HG02623 (cell line): ENCODE results near the gene TMSB10.
"Not testable (repeated sequence)": the region's sequence is repeated elsewhere in the genome, so short reads cannot be mapped to it uniquely, and the experiment has no call there.

ENCODE experiments used
- ATAC-seq: cut with Tn5 transposase; IDR thresholded peaks from one replicate; pipeline ENCODE4 v1.9.1; 2021; ENCODE audit warnings: moderate library complexity; ENCODE audit not compliant: unreplicated experiment

TMSB10 gene

DNA sequence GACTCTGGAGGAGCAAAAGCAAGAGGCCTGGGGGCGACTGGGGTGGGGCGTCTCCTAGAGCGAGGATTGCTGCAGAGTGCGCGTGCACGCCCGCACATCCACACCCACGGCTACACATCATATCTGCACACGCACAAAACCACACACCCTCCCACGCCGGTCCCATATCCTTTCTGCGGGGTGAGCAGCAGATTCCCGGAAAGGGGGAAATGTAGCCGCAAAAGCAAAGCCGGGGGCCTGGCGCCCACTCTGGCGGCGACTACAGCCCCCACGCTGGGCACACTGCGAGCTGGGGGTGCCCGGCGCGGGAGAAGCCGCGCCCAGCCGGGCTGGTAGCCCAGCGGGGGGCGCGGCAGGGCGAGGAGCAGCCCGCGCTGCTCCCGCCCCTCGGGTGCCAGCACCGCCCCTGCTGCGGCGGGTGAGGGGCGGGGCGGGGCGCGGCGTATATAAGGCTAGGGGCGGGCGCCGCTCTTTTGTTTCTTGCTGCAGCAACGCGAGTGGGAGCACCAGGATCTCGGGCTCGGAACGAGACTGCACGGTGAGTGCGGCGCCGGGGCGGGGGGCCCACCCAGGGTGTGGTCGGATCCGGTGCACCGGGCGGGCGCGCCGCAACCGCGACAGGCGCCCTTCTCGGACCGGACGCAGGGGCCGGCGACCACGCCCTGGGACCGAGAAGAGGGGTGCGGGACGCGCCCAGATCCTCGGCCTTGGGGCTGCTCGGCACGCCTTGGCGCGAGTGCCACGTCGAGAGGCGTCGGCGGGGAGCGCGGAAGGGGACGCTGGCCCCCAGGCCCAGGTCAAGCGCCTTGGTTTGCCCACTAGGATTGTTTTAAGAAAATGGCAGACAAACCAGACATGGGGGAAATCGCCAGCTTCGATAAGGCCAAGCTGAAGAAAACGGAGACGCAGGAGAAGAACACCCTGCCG lies at the start of gene TMSB10:
TSS of gene TMSB10 (plus strand) at position 476 of the 927 bp plus-strand sequence.
- ATAC-seq: peak; percentile 47

DNA sequence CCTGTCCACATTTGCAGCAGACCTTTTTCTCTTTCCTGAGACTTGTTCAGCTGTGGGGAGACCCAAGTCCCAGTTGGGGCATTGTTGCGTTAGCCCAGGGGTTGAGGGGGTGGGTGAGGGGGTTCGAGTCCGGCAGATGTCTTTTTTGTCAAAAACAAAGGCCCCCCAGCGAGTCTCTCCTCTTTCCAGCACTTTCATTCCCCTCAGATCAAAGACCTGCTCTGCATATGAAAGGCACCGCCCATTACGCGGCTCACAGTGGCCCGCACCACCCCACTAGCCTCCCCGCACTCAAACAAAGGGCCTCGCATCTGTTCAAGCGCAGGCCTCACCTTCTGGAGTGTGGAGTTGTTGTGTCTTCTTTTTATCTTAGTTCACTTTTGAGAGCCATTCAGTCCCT lies 49.7 kb upstream of the TMSB10 start:
- ATAC-seq: no peak

- no peak for ATAC-seq
Observed at GRCh38 chr2:84856787-84857186, 48.7 kb upstream of the TMSB10 start.

GRCh38 chr2:84857566-84857965 lies 47.9 kb upstream of the TMSB10 start:
- ATAC-seq: no peak

DNA sequence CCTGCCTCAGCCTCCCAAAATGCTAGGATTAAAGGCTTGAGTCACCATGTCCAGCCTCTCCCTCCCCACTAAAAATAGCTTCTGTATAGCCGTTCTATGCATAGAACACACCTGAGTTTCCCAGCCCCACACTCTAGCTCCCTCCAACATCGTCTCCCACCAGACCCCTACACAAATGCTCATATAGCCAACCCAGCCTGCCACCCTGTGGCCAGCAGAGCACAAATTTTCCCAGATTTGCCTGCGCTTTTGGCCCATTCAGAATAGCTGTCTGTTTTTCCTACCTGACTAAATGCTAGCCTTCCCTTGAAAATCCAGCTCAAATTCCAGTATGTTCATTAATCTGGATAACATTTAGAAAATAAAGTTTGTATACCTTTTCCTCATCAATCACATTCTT lies 47.3 kb upstream of the TMSB10 start:
- ATAC-seq: no peak

GRCh38 chr2:84858937-84859336 lies 46.5 kb upstream of the TMSB10 start:
- no peak for ATAC-seq

DNA sequence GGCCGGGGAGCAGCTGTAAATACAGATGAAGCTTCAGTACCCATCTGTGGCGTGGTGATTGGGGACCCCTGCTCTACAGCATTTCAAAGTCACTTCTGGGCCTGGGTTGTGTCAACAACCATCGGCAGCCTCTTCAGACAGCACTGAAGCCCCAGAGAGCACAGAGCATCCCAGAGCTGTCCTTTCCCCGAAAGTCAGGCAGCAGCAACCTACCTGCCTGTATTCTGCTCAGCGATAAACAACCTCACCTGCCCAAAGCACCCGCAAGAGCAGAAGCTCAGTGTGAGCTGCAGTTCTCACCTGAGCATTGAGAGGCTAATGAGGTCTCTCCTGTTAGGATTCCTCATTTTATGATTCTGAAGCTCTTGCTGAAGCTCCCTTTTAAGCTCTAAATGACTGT lies 43.9 kb upstream of the TMSB10 start:
- no peak for ATAC-seq

DNA sequence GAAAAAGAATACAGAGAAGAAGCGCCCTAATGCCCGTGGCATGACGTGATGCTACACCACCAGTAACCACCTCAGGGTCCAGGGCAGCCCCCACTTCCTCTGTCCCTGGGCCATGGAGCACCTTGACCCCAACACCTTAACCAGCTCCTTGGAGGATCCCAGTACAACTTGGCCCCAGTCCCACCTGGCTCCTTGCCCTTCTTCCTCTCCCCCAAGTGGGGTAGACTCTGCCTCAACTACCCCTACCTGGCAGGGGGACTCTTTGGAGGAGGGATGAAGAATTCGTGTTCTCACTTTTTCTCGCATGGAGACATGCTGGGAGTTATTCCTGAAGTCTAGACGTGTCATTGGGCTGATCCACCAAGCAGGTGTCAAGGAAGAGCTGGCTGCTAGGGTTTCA lies 43.5 kb upstream of the TMSB10 start:
- no peak for ATAC-seq

GRCh38 chr2:84865181-84865783 lies 40.2 kb upstream of the TMSB10 start:
- ATAC-seq: peak; percentile 61

- no peak for ATAC-seq
Observed at GRCh38 chr2:84866122-84866521, 39.3 kb upstream of the TMSB10 start.

DNA sequence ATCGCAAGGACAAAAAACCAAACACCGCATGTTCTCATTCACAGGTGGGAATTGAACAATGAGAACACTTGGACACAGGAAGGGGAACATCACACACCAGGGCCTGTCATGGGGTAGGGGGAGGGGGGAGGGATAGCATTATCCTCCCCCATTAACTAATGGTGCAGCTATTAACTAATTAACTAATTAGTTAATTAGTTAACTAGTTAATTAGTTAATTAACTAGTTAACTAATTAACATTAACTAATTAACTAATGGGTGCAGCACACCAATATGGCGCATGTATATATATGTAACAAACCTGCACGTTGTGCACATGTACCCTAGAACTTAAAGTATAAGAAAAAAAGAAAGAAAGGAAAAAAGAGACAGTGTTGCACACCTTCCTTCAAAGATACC lies 37.1 kb upstream of the TMSB10 start:
- not testable (repeated sequence) for ATAC-seq

GRCh38 chr2:84870306-84870705 lies 35.1 kb upstream of the TMSB10 start:
- ATAC-seq: no peak

- ATAC-seq: not testable (repeated sequence)
Observed at GRCh38 chr2:84872691-84873090, 32.8 kb upstream of the TMSB10 start.

DNA sequence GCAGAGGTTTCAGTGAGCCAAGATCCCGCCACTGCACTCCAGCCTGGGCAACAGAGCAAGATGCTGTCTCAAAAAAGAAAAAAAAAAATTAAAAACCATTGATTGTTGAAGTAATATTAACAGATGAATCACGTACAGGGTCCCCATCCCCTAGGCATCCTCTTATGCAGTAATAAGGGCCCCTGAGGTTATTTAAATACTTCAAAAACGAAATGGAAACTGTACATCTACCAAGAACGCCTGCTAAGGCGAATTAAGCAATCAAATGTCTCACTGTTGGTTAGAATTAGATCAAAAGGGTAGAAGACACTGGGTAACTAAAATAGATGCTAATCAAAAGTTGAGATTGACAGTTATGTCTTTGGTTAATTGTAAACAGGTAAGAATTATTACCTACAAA lies 32.1 kb upstream of the TMSB10 start:
- ATAC-seq: no peak

GRCh38 chr2:84874381-84875212 lies 30.9 kb upstream of the TMSB10 start:
- no peak for ATAC-seq

DNA sequence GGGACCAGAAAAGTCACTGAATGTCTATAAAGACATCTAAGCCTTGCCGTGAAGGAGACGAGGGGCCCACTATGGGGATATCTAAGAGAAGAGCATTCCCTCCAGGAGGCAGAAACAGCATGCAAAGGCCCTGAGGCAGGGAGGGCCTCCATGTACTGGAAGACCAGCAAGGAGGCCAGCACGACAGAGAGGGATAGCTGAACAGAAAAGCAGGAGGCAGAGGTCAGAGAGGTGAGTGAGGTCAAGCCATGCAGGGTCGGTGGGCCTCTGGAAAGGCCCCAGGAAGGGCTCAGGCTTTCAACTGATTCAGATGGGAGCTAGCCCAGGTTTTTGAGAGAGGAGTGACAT lies 30.3 kb upstream of the TMSB10 start:
- no peak for ATAC-seq

DNA sequence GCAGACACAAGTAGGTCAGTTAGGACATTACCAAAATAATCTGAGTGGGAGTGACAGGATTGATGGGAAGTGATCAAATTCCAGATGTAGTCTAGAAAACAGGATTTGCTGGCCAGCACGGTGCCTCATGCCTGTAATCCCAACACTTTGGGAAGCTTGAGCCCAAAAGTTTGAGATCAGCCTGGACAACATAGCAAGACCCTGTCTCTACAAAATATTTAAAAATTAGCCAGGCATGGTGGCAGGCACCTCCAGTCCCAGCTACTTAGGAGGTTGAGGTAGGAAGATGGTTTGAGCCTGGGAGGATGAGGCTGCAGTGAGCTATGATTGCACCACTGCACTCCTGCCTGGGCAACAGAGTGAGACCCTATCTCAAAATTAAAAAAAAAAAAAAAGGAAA lies 29.8 kb upstream of the TMSB10 start:
- not testable (repeated sequence) for ATAC-seq

- no peak for ATAC-seq
Observed at GRCh38 chr2:84876369-84876768, 29.1 kb upstream of the TMSB10 start.

DNA sequence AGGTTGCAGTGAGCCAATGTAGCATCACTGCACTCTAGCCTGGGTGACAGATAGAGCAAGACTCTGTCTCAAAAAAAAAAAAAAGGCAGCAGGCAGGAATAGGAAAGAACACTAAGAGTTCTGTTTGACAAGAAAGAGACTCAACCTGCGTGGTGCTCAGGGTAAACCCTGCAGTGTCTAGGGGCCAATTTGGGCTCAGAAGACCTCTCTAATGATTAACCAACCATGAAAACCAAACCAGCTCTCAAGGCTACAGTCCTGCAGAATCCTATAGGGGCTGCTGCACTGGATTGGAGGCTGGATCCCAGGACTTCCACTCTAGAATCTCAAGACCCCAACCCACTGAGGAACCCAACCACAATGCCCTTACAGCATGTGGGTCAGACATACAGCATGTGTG lies 27.0 kb upstream of the TMSB10 start:
- no peak for ATAC-seq

DNA sequence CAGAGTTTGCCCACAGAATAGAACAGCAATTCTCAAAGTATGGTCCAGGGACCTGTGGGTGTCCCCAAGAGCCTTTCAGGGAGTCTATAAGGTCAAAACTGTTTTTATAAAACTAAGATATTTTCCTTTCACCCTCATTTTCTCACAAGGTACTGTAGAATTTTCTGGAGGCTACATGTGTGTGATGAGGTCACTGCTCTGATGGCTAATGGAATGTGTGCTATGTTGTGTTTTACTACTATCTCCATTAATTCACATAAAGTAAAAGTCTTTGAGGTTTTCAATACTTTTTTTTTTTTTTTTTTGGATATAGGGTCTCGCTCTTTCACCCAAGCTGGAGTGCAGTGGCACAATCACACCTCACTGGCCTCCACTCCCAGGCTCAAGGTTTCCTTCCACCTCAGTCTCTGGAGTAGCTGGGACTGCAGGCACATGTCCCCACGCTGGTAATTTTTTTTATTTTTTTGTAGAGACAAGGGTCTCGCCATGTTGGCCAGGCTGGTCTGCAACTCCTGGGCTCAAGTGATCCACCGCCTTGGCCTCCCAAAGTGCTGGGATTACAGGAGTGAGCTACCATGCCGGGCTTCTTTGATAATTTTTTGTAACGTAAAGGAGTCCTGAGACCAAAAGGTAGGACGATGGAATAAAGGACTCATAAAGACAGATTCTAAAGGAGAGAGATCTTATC lies 26.4 kb upstream of the TMSB10 start:
- ATAC-seq: no peak
